GM12878 (cell line): Measurements from ENCODE around the gene HINT2. TPM values are rescaled to one million over a fixed set of nuclear protein-coding genes. Genes with fewer than 3 reads are reported as not detected.

ENCODE experiments used
- ATAC-seq: fragments of 200-7000 bp; cut with Tn5 transposase; 3 replicates; pipeline ENCODE4 v1.9.1; 2020; ENCODE audit warnings: mild to moderate bottlenecking, moderate library complexity
- Bru-seq: library from RNA; stranded (reverse); fragments of 400-500 nt; gene quantifications from one replicate; lab custom pipeline; 2021; lab: Mats Ljungman, UMichigan
- BruChase-seq, 2 experiments: library from RNA; stranded (reverse); fragments of 400-500 nt; gene quantifications; one replicate each; lab custom pipeline; 2021; lab: Mats Ljungman, UMichigan
- BruUV-seq: library from RNA; stranded (reverse); fragments of 400-500 nt; replicated peaks from 2 replicates; lab custom pipeline; 2021; lab: Mats Ljungman, UMichigan
- CTCF ChIA-PET: fragments of 300-600 bp; sonication (Branson Sonifier 250); formaldehyde crosslinking; extraction: SDS; loops from one replicate; lab custom pipeline; 2021; ENCODE audit warnings: inconsistent platforms; lab: Yijun Ruan, JAX
- POLR2A ChIA-PET: fragments of 350-600 bp; formaldehyde crosslinking; extraction: SDS; loops from one replicate; lab custom pipeline; 2021; ENCODE audit warnings: inconsistent platforms; lab: Charles Lee
- RAD21 ChIA-PET: fragments of 300-600 bp; sonication (Branson Sonifier 250); formaldehyde crosslinking; loops from one replicate; lab custom pipeline; 2023; ENCODE audit warnings: antibody characterized with exemption; ENCODE audit not compliant: unreplicated experiment; lab: Charles Lee
- SMC1A ChIA-PET: fragments of 300-600 bp; sonication (Branson Sonifier 250); formaldehyde crosslinking; loops from one replicate; lab custom pipeline; 2023; ENCODE audit not compliant: unreplicated experiment, uncharacterized antibody; lab: Charles Lee
- DNase-seq: peaks from one replicate; pipeline ENCODE4 v3.0.0-alpha.2; 2011; ENCODE audit warnings: low read depth, low spot score
- FAIRE-seq: peaks from 3 replicates; lab custom pipeline; 2011; peaks lifted over from hg19 to GRCh38; lab: Jason Lieb, UNC
- H2AFZ ChIP-seq: 2 replicates; pipeline ENCODE4 v1.6.0; 2011; ENCODE audit warnings: low read depth, low read length, control low read depth; ENCODE audit not compliant: control insufficient read depth
- H3K27ac ChIP-seq: 2 replicates; pipeline ENCODE4 v1.5.1; 2011; ENCODE audit warnings: control low read depth; ENCODE audit not compliant: control insufficient read depth, insufficient read depth
- H3K27me3 ChIP-seq, 2 experiments: replicated peaks in 1 of 2; 2 replicates each; pipeline versions ENCODE4 v1.6.0 to v1.6.1; 2011; ENCODE audit warnings: low read length in 1 of 2; ENCODE audit not compliant: control insufficient read depth in 2 of 2, insufficient read depth in 2 of 2
- H3K36me3 ChIP-seq, 2 experiments: 2 replicates each; pipeline ENCODE4 v1.5.1; 2011; ENCODE audit warnings: low read length in 1 of 2; ENCODE audit not compliant: control insufficient read depth in 2 of 2, insufficient read depth in 2 of 2
- H3K4me1 ChIP-seq: 2 replicates; pipeline ENCODE4 v1.6.1; 2011; ENCODE audit warnings: mild to moderate bottlenecking, low read length, moderate library complexity, mixed read lengths; ENCODE audit not compliant: control insufficient read depth, insufficient read depth
- H3K4me2 ChIP-seq: 2 replicates; pipeline ENCODE4 v1.6.0; 2011; ENCODE audit warnings: control low read depth; ENCODE audit not compliant: control insufficient read depth, insufficient read depth
- H3K4me3 ChIP-seq: fragments of 200-600 bp; sonication (generic); 2 replicates; pipeline ENCODE4 v1.5.1; 2016
- H3K79me2 ChIP-seq: 2 replicates; pipeline ENCODE4 v1.6.0; 2011; ENCODE audit warnings: low read length; ENCODE audit not compliant: control insufficient read depth, insufficient read depth
- H3K9ac ChIP-seq: 2 replicates; pipeline ENCODE4 v1.8.0; 2011; ENCODE audit warnings: low read length, control low read depth, mixed read lengths; ENCODE audit not compliant: control insufficient read depth, insufficient read depth
- H3K9me3 ChIP-seq: replicated peaks from 3 replicates; pipeline ENCODE4 v1.5.1; 2011; ENCODE audit warnings: mild to moderate bottlenecking, low read length; ENCODE audit not compliant: control insufficient read depth, insufficient read depth
- H4K20me1 ChIP-seq: 2 replicates; pipeline ENCODE4 v1.6.0; 2011; ENCODE audit not compliant: control insufficient read depth, insufficient read depth
- BHLHE40 ChIP-seq, 2 experiments: fragments of 450-650 bp in 1 of 2; IDR thresholded peaks; 2 replicates each; pipeline ENCODE4 v1.6.1; 2011 to 2017; ENCODE audit warnings: low read depth in 2 of 2, borderline replicate concordance in 1 of 2, improper control_type of control experiment in 1 of 2, low read length in 1 of 2, mild to moderate bottlenecking in 1 of 2
- CBFB ChIP-seq: IDR thresholded peaks from 2 replicates; pipeline ENCODE4 v1.6.1; 2016; ENCODE audit warnings: antibody characterized with exemption, low read depth
- EED ChIP-seq: sonication (generic); IDR thresholded peaks from 2 replicates; pipeline ENCODE4 v1.6.1; 2016; ENCODE audit warnings: antibody characterized with exemption, low read depth
- EP300 ChIP-seq, 2 experiments: fragments of 150-350 bp in 1 of 2; IDR thresholded peaks; 2 replicates each; pipeline ENCODE4 v1.6.1; 2011 to 2012; ENCODE audit warnings: low read depth in 2 of 2, low read length in 2 of 2, borderline replicate concordance in 1 of 2, improper control_type of control experiment in 1 of 2, inconsistent platforms in 1 of 2; ENCODE audit not compliant: control insufficient read depth in 1 of 2
- FOXK2 ChIP-seq: fragments of 450-650 bp; IDR thresholded peaks from 2 replicates; pipeline ENCODE4 v1.6.1; 2017; ENCODE audit warnings: mild to moderate bottlenecking, moderate library complexity
- GABPA ChIP-seq: IDR thresholded peaks from 2 replicates; pipeline ENCODE4 v1.6.1; 2014; ENCODE audit warnings: antibody characterized with exemption, low read depth, mild to moderate bottlenecking, inconsistent platforms
- MEF2A ChIP-seq: IDR thresholded peaks from 2 replicates; pipeline ENCODE4 v1.6.1; 2011; ENCODE audit warnings: low read depth, mild to moderate bottlenecking, low read length, moderate library complexity; ENCODE audit not compliant: insufficient read depth
- POLR2AphosphoS2 ChIP-seq: IDR thresholded peaks from 2 replicates; pipeline ENCODE4 v1.6.1; 2011; ENCODE audit warnings: low read depth, mild to moderate bottlenecking, low read length, improper control_type of control experiment, moderate library complexity
- RB1 ChIP-seq: fragments of 450-650 bp; formaldehyde crosslinking; IDR thresholded peaks from 2 replicates; pipeline ENCODE4 v1.6.1; 2017; ENCODE audit warnings: mild to moderate bottlenecking, borderline replicate concordance
- SMARCA5 ChIP-seq: fragments of 450-650 bp; IDR thresholded peaks from 2 replicates; pipeline ENCODE4 v1.6.1; 2017; ENCODE audit warnings: mild to moderate bottlenecking
- TCF12 ChIP-seq: IDR thresholded peaks from 2 replicates; pipeline ENCODE4 v1.6.1; 2011; ENCODE audit warnings: low read depth, mild to moderate bottlenecking, low read length
- USF2 ChIP-seq: IDR thresholded peaks from 2 replicates; pipeline ENCODE4 v1.6.1; 2011; ENCODE audit warnings: low read depth, low read length, improper control_type of control experiment, borderline replicate concordance
- WGBS: methylation state at CpG from one replicate; pipeline ENCODE4 v1.1.6; 2016; ENCODE audit warnings: low lambda C conversion rate; ENCODE audit not compliant: insufficient replicate concordance, insufficient coverage; ENCODE audit errors: missing lambda C conversion rate; 5-methylcytosine and 5-hydroxymethylcytosine counted together
- in situ Hi-C: fragments of 300-500 bp; cut with MboI; formaldehyde crosslinking; loops from 9 replicates; pipeline ENCODE4 v1.14.3; 2018; ENCODE audit warnings: mixed read lengths
- intact Hi-C: fragments of 100-400 bp; cut with micrococcal nuclease; formaldehyde crosslinking; loops from one replicate; pipeline ENCODE4 v1.14.2; 2022; ENCODE audit not compliant: unreplicated experiment
- long read RNA-seq, 2 experiments: library from polyadenylated mRNA; unstranded; transcript quantifications; one replicate each; pipeline ENCODE4 v2.0.0, GENCODE V29; 2019 to 2020
- polyA minus RNA-seq, 3 experiments: library from RNA; depleted of rRNA, polyadenylated mRNA; stranded (reverse); fragments of >200 nt; gene quantifications; 2 replicates each; pipeline ENCODE4 v1.2.3, GENCODE V29; 2011
- polyA plus RNA-seq, 11 experiments: library from polyadenylated mRNA; depleted of rRNA in 4 of 11; unstranded in 6 of 11; stranded (reverse) in 5 of 11; fragments of >200 nt; fragmentation: Nextera tagmentation in 4 of 11; fragmentation: Illumina TruSeq in 1 of 11; extraction: Ambion mirVana in 4 of 11; extraction: Trizol in 1 of 11; gene quantifications; 1 replicate in 1 of 11; 2 replicates in 10 of 11; pipeline versions ENCODE4 v1.2.1 to v1.2.3, GENCODE V29; 2011 to 2016; ENCODE audit warnings: inconsistent platforms in 2 of 11, missing spikeins in 2 of 11, low read depth in 1 of 11
- total RNA-seq, 4 experiments: library from RNA; depleted of rRNA in 3 of 4; stranded (reverse); fragments of >200 nt in 3 of 4; fragmentation: Illumina TruSeq in 1 of 4; extraction: Trizol in 1 of 4; gene quantifications; 2 replicates each; pipeline versions ENCODE4 v1.2.1 to v1.2.3, GENCODE V29; 2013 to 2021

The HINT2 gene
- 10.5 and 11.9 TPM in 2 replicates for total RNA-seq (2013; cell fraction: nucleolus; rRNA removed)
- 49.4 and 56.9 TPM in 2 replicates for total RNA-seq (2014; rRNA removed)
- 40.7 and 41.0 TPM in 2 replicates for total RNA-seq (2014; rRNA removed; fragmentation: Illumina TruSeq; extraction: Trizol)
- total RNA-seq (2021): 59.2 and 59.9 TPM in 2 replicates
- polyA plus RNA-seq (2011; ENCODE audit: low read depth): 51.4 TPM
- 27.6 and 33.3 TPM in 2 replicates for polyA plus RNA-seq (2011; rRNA removed)
- 47.7 and 57.0 TPM in 2 replicates for polyA plus RNA-seq (2011; cell fraction: cytosol; rRNA removed)
- polyA plus RNA-seq (2011; cell fraction: nucleus; rRNA removed): 39.9 and 43.2 TPM in 2 replicates
- polyA plus RNA-seq (2012): 43.3 and 44.0 TPM in 2 replicates
- polyA plus RNA-seq (2014; fragmentation: Illumina TruSeq; extraction: Trizol): 46.0 and 46.6 TPM in 2 replicates
- 10 to 100 TPM; 12.1 to 32.0 TPM for polyA plus RNA-seq (2014; fragmentation: Nextera tagmentation; extraction: Ambion mirVana)
- polyA plus RNA-seq (2014; rRNA removed): 65.0 and 69.1 TPM in 2 replicates
- polyA plus RNA-seq (2016; fragmentation: Nextera tagmentation; extraction: Ambion mirVana): 100 to 1,000 TPM; 130 to 144 TPM
- 9.6 and 18.8 TPM in 2 replicates for polyA minus RNA-seq (2011; rRNA and poly(A)+ RNA removed)
- polyA minus RNA-seq (2011; cell fraction: cytosol; rRNA and poly(A)+ RNA removed): 4.7 and 5.1 TPM in 2 replicates
- 14.9 and 15.4 TPM in 2 replicates for polyA minus RNA-seq (2011; cell fraction: nucleus; rRNA and poly(A)+ RNA removed)
- percentile 75 among the genes with signal in this experiment for Bru-seq, nascent RNA
- percentile 77 among the genes with signal in this experiment for BruChase-seq, experiment 1, labeled RNA remaining after a 6-hour chase
- BruChase-seq, experiment 2, labeled RNA remaining after a 2-hour chase: percentile 64 among the genes with signal in this experiment
- long read RNA-seq, experiment 1, transcript HINT2-201 (5 exons, 628 nt): major isoform, 24 of 28 reads
- long read RNA-seq, experiment 1, partial matches to known transcripts: 0 of 28 reads
- long read RNA-seq, experiment 1, other reads (novel, unspliced or antisense): 2 of 28 reads
- long read RNA-seq, experiment 2, transcript HINT2-202 (4 exons, 734 nt): minor isoform, 6 of 47 reads
- long read RNA-seq, experiment 2, transcript HINT2-201 (5 exons, 628 nt): major isoform, 33 of 47 reads
- long read RNA-seq, experiment 2, partial matches to known transcripts: 1 of 47 reads
- long read RNA-seq, experiment 2, other reads (novel, unspliced or antisense): 6 of 47 reads

- FAIRE-seq (peak; percentile 83), ATAC-seq (peak; percentile 92), DNase-seq (peak; percentile 95)
- H4K20me1 ChIP-seq: no peaks in the 10 kb centered on the region
- CTCF ChIA-PET: interaction anchor here (0.8 to 4.8 kb wide), 22 partner anchors 10 to 375 kb away, joined by 3 to 51 read pairs (median 6); partner anchors contain the start of genes CLTA, CREB3, FAM221B and GBA2
- no TSS peak for BruUV-seq
- 2% methylated on average over 48 of the region's 52 CpGs for WGBS
- H3K79me2 ChIP-seq: peaks cover 3% of the 10 kb centered on the region
- in situ Hi-C loops: loop anchor here (10.0 kb wide), 1 partner anchor 710 kb away; the partner anchor contains the start of gene STOML2
- RAD21 ChIA-PET: interaction anchor here (0.7 to 1.9 kb wide), 11 partner anchors 11 to 168 kb away, joined by 3 to 9 read pairs (median 4); no protein-coding TSS in a partner anchor
- H2AFZ ChIP-seq: peak within 1 kb of the TSS; percentile 87
- intact Hi-C loops: loop anchor here (1.0 to 10.0 kb wide), 5 partner anchors 24 to 700 kb away; partner anchors contain the start of genes ATOSB, CREB3, NPR2 and TESK1
- peak within 1 kb of the TSS; percentile 79 for H3K4me3 ChIP-seq
- H3K27me3 ChIP-seq: no peaks in the 10 kb centered on the region; a peak in 1 of 4 replicates
- H3K4me2 ChIP-seq: peak within 1 kb of the TSS; percentile 88
- SMC1A ChIA-PET: interaction anchor here (0.8 to 3.9 kb wide), 8 partner anchors 12 to 169 kb away, joined by 3 to 26 read pairs (median 4); partner anchors contain the start of genes ARHGEF39, CCDC107, FAM221B and RMRP
- H3K36me3 ChIP-seq: peaks cover 0 to 1% of the 10 kb centered on the region in 2 experiments; a peak in 1 of 4 replicates
- H3K27ac ChIP-seq: peak within 1 kb of the TSS; percentile 75
- H3K9ac ChIP-seq: peak within 1 kb of the TSS; percentile 82
- no peaks in the 10 kb centered on the region for H3K9me3 ChIP-seq
- H3K4me1 ChIP-seq: peaks cover 33% of the 10 kb centered on the region
- POLR2A ChIA-PET: interaction anchor here (0.6 to 2.4 kb wide), 20 partner anchors 11 to 198 kb away, joined by 3 to 10 read pairs (median 5); partner anchors contain the start of genes ARHGEF39, CCDC107, CREB3 and FAM221B
- TF ChIP-seq FOXK2: no peak
- no peak for TF ChIP-seq SMARCA5
- TF ChIP-seq CBFB: no peak
- no peak for TF ChIP-seq TCF12
- TF ChIP-seq EP300 (IDR thresholded peaks at IDR 0.05; ENCODE audit: borderline replicate concordance in 1 of 2, control insufficient read depth in 1 of 2, low read depth in 2 of 2, low read length in 2 of 2): no peak
- no peak for TF ChIP-seq RB1
- TF ChIP-seq MEF2A: no peak
- peak; percentile 62; the same call in 1 of the 2 replicates for TF ChIP-seq POLR2AphosphoS2
- no peak for TF ChIP-seq USF2
- TF ChIP-seq GABPA: no peak
- TF ChIP-seq BHLHE40 (IDR thresholded peaks at IDR 0.05; ENCODE audit: borderline replicate concordance in 1 of 2, low read depth in 2 of 2, low read length in 1 of 2): peak in 1 of 2 experiments; percentile 66; a peak in 1 of 4 replicates
- peak; percentile 46; the same call in 1 of the 2 replicates for TF ChIP-seq EED
These were observed at the start of gene HINT2 for GRCh38 chr9:35814841-35815543. Gene HINT2, minus strand, starts transcription at chr9:35815042. Its CDS starts 63 bp downstream, at chr9:35814979.
